Right ventricle myocardium superior (tissue), 1 donor: ENCODE measurements around the gene TCTN2. TPM values are rescaled to one million over a fixed set of nuclear protein-coding genes. Genes with fewer than 3 reads are reported as not detected.

ENCODE experiments used
- ATAC-seq: fragments of 200-7000 bp; cut with Tn5 transposase; one replicate; pipeline ENCODE4 v1.9.1; 2020; ENCODE audit warnings: mild to moderate bottlenecking; ENCODE audit not compliant: poor library complexity
- DNase-seq: peaks from one replicate; pipeline ENCODE4 v3.0.0-alpha.2; 2020
- intact Hi-C: fragments of 100-400 bp; cut with DNase I; formaldehyde crosslinking; loops from one replicate; pipeline ENCODE4 v1.11.2; 2022
- total RNA-seq: library from RNA; stranded (reverse); fragmentation: NEBNext Ultra II Directional; extraction: Animal tissue kit (Norgen Biotek cat#: 25700); gene quantifications from one replicate; pipeline ENCODE4 v1.2.1, GENCODE V29; 2021
- donor health status: DM: no; HTN: yes; CAD: no; lungs with severe emphysema.

The TCTN2 gene
- total RNA-seq, 1 donor from 2014 or later = 3.3 TPM

DNA sequence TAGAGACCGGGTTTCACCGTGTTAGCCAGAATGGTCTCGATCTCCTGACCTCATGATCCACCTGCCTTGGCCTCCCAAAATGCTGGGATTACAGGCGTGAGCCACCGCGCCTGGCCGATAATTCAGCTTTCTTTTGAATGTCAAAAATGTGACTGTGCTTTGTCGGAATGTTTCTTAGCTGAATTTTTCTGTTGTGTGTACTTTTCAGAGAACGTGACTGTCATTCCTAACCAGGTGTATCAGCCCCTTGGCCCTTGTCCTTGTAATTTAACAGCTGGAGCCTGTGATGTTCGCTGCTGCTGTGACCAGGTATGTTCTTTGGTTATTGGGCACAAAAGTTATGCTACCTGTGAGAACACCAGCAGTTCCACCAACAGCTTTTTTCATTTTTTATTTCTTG lies 8.1 kb downstream of the TCTN2 start:
- intact Hi-C loops = no loop called here
- DNase-seq = no peak
- no peak for ATAC-seq

DNA sequence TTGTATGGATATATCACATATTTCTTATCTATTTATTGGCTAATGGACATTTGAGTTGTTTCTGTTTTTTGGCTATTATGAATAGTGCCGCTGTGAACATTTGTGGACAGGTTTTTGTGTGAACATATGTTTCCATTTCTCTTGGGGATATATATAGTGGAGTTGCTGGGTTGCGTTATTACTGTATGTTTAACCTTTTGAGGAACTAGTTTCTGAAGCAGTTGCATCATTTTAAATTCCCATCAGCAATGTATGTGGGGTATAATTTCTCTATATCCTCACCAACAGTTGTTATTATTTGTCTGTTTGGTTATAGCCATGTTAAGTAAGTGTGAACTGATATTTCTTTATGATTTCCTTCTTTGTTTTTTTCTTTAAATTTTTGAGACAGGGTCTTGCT lies 10.7 kb downstream of the TCTN2 start:
- intact Hi-C loops = no loop called here
- no peak for ATAC-seq

GRCh38 chr12:123683964-123684363 lies 13.1 kb downstream of the TCTN2 start:
- DNase-seq (no peak), ATAC-seq (no peak)

More for the DNA sequence above, 10.7 kb downstream of the TCTN2 start:
- DNase-seq = no peak

DNA sequence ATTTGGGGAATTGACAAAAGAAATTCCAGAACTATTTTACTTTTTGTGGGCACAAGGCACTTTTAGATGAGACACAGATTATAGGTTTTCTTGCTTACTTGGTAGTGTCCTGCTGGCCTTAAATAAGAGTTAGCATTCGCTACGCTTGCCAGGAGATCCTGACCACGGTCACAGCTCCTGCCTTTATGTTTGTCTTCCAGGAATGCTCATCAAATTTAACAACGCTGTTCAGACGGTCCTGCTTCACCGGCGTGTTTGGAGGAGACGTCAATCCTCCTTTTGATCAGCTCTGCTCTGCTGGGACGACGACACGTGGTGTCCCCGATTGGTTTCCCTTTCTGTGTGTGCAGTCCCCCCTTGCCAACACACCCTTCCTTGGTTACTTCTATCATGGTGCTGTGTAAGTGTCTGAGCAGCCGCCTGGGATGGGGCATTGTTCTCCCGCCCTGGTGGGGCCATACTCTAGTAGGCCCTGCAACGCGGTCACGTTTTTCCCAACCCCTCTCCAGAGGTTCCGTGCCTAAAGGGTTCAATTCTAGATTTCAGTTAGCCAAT lies 15.8 kb downstream of the TCTN2 start:
- no peak for ATAC-seq

More at GRCh38 chr12:123683964-123684363, 13.1 kb downstream of the TCTN2 start:
- intact Hi-C loops = no loop called here

DNA sequence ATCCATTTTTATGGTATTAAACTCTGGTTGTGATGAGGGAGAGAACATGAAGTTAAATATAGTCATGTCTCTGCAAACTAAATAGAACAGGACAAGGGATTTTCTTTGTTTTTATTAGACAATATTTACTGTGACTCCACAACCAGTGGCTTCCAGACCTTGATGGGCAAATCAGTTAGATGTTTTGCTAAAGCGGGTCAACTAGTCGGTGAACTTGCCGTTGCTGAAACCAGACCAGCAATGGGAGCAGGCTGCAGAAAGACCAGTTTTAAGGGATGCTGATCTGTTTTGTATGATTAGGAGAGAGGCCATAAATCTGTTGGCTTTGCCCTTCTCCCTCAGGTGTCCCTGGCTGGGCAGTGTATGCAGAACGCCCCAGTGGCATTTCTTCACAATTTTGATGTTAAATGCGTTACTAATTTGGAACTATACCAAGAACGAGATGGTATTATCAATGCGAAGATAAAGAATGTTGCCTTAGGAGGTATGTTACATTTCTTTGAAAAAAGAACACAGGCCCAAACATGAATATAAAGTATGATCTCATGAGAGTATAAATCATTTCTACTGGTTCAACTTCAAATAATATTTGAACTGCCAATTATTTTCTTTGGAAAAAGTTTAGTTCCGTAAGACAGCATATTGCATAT lies 19.4 kb downstream of the TCTN2 start:
- DNase-seq (no peak), ATAC-seq (no peak)
- intact Hi-C loops = no loop called here

More for the DNA sequence above, 15.8 kb downstream of the TCTN2 start:
- intact Hi-C loops = no loop called here
- no peak for DNase-seq

DNA sequence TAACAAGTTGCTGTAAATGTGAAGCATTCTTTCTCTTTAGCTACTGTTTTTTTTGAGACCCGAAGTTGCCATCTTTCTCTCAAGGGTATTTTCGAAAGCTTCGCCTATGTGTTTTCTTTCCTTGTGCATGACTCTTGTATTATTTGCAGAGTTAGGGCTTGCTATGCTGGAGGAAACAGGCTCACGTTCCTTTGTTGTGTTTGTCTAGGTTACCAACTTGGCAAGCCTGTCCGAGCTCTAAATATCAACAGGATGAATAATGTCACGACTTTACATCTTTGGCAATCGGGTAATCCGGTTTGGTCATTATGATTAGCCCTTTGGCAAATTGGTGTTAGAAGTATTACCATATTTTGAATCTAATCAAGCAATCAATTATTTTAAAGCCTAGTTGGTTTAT lies 25.3 kb downstream of the TCTN2 start:
- intact Hi-C loops = no loop called here
- DNase-seq (no peak), ATAC-seq (peak; percentile 72)

- no peak for DNase-seq
- no peak for ATAC-seq
- intact Hi-C loops = no loop called here
These were observed 25.7 kb downstream of the TCTN2 start for GRCh38 chr12:123696646-123697045.

- intact Hi-C loops = no loop called here
- no peak for DNase-seq
- ATAC-seq = no peak
These were observed 35.0 kb downstream of the TCTN2 start for GRCh38 chr12:123705935-123706334.

DNA sequence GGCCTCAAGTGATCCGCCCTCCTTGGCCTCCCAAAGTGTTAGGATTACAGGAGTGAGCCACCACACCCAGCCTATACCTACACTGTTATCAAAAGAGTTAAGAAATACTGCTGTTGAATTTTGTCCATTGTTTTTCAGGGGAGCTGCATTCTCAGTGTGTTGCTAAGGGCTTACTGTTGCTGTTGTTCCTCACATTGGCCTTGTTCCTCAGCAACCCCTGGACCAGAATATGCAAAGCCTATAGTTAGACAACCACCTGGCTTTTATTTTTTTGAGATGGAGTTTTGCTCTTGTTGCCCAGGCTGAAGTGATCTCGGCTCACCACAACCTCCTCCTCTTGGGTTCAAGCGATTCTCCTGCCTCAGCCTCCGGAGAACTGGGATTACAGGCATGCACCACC lies 36.6 kb downstream of the TCTN2 start:
- intact Hi-C loops = no loop called here
- no peak for DNase-seq
- ATAC-seq = no peak

GRCh38 chr12:123712780-123713319 lies 41.9 kb downstream of the TCTN2 start:
- intact Hi-C loops = no loop called here
- ATAC-seq (no peak), DNase-seq (no peak)

DNA sequence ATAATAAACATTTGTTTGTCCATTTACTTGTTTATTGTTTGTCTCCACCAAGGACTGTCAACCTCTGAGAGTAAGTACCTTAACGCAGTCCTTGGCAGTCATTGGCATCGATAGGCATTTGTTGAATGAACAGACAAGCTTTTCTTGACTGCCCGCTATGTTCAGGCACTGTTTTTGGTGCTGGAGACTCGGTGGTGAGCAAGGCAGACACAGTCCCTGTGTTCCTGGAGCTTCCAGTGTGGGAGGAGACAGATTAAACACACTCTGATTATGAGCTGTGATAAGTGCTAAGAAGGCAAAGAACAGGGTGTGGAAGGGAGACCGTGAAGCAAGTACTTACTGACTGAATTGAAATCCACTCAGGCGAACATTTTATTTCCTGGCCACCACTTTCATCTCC lies 42.5 kb downstream of the TCTN2 start:
- DNase-seq (no peak), ATAC-seq (no peak)
- intact Hi-C loops = no loop called here

GRCh38 chr12:123713823-123714585 lies 43.1 kb downstream of the TCTN2 start:
- intact Hi-C loops = no loop called here
- DNase-seq = no peak
- ATAC-seq = no peak

DNA sequence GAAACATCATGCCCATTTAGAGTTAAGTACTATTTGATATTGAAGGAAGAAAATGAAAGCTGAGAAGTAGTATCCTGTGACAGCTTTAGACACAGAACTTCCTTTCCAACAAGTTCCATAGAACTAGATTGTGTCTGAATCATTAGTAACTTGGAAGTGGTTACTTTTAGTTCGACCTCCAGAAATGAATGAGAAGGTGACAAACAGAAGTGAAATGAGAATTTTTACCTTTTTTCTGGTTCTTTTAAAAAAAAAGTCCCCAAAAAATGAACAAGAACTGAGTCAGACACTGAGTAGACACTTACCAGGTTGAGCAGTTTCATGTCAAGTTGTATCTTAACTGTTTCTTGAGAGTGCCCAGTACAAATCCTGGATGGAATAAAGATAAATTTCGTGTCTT lies 44.3 kb downstream of the TCTN2 start:
- intact Hi-C loops = no loop called here
- ATAC-seq (no peak), DNase-seq (no peak)

- intact Hi-C loops = no loop called here
- ATAC-seq (no peak), DNase-seq (no peak)
These were observed 46.4 kb downstream of the TCTN2 start for GRCh38 chr12:123717350-123717749.

DNA sequence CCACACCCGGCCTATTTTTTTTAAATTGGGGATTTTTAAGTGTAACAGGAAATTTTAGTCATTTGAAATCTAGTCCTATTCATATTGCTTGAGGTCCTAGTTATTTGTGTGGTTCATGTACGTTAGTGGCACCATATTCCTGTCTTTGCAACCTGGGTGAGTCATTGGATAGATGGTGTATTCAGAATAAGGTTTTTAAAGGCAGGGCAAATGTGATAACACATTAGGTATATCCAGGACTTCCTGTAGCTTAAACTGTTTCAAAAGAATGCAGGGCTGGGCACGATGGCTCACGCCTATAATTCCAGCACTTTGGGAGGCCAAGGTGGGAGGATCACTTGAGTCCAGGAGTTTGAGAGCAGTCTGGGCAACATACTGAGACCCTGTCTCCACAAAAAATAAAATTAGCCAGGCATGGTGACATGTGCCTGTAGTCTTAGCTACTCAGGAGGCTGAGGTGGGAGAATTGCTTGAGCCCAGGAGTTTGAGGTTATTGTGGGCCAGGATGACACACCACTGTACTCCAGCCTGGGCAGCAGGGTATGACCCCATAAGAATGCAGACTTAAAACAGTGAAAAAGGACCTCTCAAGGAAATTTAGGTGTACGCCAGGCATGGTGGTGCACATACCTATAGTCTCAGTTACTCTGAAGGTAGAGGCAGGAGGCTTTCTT lies 49.4 kb downstream of the TCTN2 start:
- ATAC-seq (no peak), DNase-seq (no peak)
- intact Hi-C loops = no loop called here

DNA sequence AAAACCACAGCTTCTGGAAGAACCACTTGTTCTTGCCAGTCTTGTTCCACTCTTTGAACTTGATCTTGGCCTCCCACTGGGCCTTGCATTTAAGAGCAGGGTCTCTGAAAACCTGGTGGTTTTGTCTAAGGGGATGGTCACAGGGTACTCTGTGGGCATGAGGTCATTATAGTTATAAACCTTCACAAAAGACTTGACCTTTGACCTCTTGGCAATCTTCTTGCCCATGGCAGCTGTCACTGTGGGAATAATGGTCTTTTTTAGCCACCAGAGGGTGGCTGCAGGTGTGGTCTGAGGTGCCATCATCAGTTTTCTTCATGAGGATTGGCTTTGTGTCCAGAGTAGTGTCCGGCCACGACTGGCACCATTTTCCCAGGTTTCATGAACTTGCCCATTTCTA lies 50.3 kb downstream of the TCTN2 start:
- ATAC-seq = no peak
- no peak for DNase-seq
- intact Hi-C loops = no loop called here

DNA sequence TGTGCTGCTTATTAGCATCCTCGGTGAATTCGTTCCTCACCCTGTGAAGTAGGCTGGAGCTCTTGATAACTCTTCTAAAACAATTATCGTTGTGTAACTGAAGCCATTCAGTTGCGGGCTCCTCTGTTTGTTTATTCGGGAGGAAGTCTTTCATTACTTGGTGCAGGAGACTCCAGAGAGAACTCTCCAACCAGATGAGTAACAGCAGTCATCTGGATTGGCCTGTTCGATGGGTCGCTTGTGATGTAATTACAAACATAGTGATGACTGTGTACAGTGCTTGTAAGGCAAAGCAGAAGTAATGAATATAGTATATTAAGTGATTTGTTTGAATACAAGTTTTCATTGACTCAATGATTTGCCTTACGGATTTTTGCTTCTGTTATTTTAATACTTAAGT lies 52.1 kb downstream of the TCTN2 start:
- ATAC-seq (no peak), DNase-seq (no peak)
- intact Hi-C loops = no loop called here

- no peak for ATAC-seq
- no peak for DNase-seq
- intact Hi-C loops = no loop called here
These were observed 52.9 kb downstream of the TCTN2 start for GRCh38 chr12:123723765-123724164.

- intact Hi-C loops = no loop called here
- DNase-seq (no peak), ATAC-seq (no peak)
These were observed 55.3 kb downstream of the TCTN2 start for GRCh38 chr12:123726244-123726643.
